Endodermal cell (in vitro differentiated cells): ENCODE data around the gene CCDC78. TPM values are rescaled to one million over a fixed set of nuclear protein-coding genes. Genes with fewer than 3 reads are reported as not detected.
A peak's percentile ranks its signal among the peaks of the same experiment; 100 is the strongest.

ENCODE experiments used
- DNase-seq: peaks from one replicate; pipeline ENCODE4 v3.0.0-alpha.2; 2017
- H3K27ac ChIP-seq: 2 replicates; pipeline ENCODE4 v1.5.1; 2013; ENCODE audit warnings: mild to moderate bottlenecking, low read depth, low read length, moderate library complexity
- H3K27me3 ChIP-seq: 2 replicates; pipeline ENCODE4 v1.6.1; 2013; ENCODE audit warnings: mild to moderate bottlenecking, low read length, moderate library complexity; ENCODE audit not compliant: insufficient read depth, control insufficient read depth, poor library complexity, severe bottlenecking
- H3K36me3 ChIP-seq: 2 replicates; pipeline ENCODE4 v1.7.0; 2013; ENCODE audit warnings: mild to moderate bottlenecking, low read length, moderate library complexity; ENCODE audit not compliant: control insufficient read depth, insufficient read depth
- H3K4me1 ChIP-seq: one replicate; pipeline ENCODE4 v1.7.0; 2013; ENCODE audit warnings: low read length; ENCODE audit not compliant: control insufficient read depth, insufficient read depth
- H3K4me3 ChIP-seq: 2 replicates; pipeline ENCODE4 v1.5.1; 2013; ENCODE audit warnings: mild to moderate bottlenecking, low read length, moderate library complexity
- H3K9ac ChIP-seq: 2 replicates; pipeline ENCODE4 v1.6.1; 2013; ENCODE audit warnings: mild to moderate bottlenecking, low read length, moderate library complexity; ENCODE audit not compliant: poor library complexity, severe bottlenecking; ENCODE audit errors: extremely low read depth
- H3K9me3 ChIP-seq: 2 replicates; pipeline ENCODE4 v1.6.1; 2013; ENCODE audit warnings: mild to moderate bottlenecking, low read length, moderate library complexity; ENCODE audit not compliant: control insufficient read depth
- H3K27ac Mint-ChIP-seq: 2 replicates; pipeline ENCODE4 v1.8.0; 2020; ENCODE audit warnings: mixed read lengths
- H3K27me3 Mint-ChIP-seq: 2 replicates; pipeline ENCODE4 v1.8.0; 2021; ENCODE audit warnings: mild to moderate bottlenecking, mixed read lengths; ENCODE audit not compliant: insufficient read depth
- H3K36me3 Mint-ChIP-seq: 2 replicates; pipeline ENCODE4 v1.8.0; 2020; ENCODE audit warnings: low read depth, mixed read lengths
- H3K4me1 Mint-ChIP-seq: 2 replicates; pipeline ENCODE4 v1.8.0; 2020; ENCODE audit warnings: mixed read lengths
- H3K4me3 Mint-ChIP-seq: 2 replicates; pipeline ENCODE4 v1.8.0; 2020; ENCODE audit warnings: mild to moderate bottlenecking, moderate library complexity, mixed read lengths
- H3K9me3 Mint-ChIP-seq: 2 replicates; pipeline ENCODE4 v1.8.0; 2020; ENCODE audit warnings: mild to moderate bottlenecking, mixed read lengths
- CTCF ChIP-seq: fragments of 200-600 bp; sonication (generic); conservative IDR thresholded peaks from 2 replicates; pipeline ENCODE4 v1.5.0; 2021; ENCODE audit warnings: antibody characterized with exemption, mild to moderate bottlenecking
- WGBS, 2 experiments: methylation state at CpG; one replicate each; pipeline versions ENCODE4 v1.1.5 to v1.1.7; 2013; ENCODE audit warnings: missing lambda C conversion rate in 2 of 2, mixed read lengths in 1 of 2; ENCODE audit not compliant: insufficient coverage in 1 of 2, insufficient read length in 1 of 2; 5-methylcytosine and 5-hydroxymethylcytosine counted together
- total RNA-seq, 2 donors: library from RNA; stranded (reverse); fragmentation: NEBNext Ultra II Directional in 1 of 2; extraction: Animal tissue kit (Norgen Biotek cat#: 25700) in 1 of 2; gene quantifications; 2 replicates in 1 of 2; 3 replicates in 1 of 2; pipeline ENCODE4 v1.2.1, GENCODE V29; 2021

CCDC78 gene
- total RNA-seq, 2 donors from 2014 or later, result 6.5 to 8.1 TPM

GRCh38 chr16:698911-699671, 27.2 kb downstream of the CCDC78 start:
- Mint-ChIP-seq H3K9me3 (no peaks in the 10 kb centered on the region), H3K27ac (no peak overlapping the region), H3K4me1 (no peaks in the 10 kb centered on the region), H3K36me3 (no peaks in the 10 kb centered on the region), H3K4me3 (no peak overlapping the region), H3K27me3 (peaks cover 94% of the 10 kb centered on the region)
- TF ChIP-seq CTCF, result no peak
- WGBS, 2 experiments, result 74 to 79% methylated on average over 12 to 19 of the region's 19 CpGs
- no peak overlapping the region for H3K27ac ChIP-seq
- H3K36me3 ChIP-seq, result no peaks in the 10 kb centered on the region
- no peak for DNase-seq
- no peak overlapping the region for H3K9ac ChIP-seq
- no peak overlapping the region for H3K4me3 ChIP-seq
- H3K27me3 ChIP-seq, result peaks cover 97% of the 10 kb centered on the region
- H3K9me3 ChIP-seq, result no peaks in the 10 kb centered on the region
- no peaks in the 10 kb centered on the region for H3K4me1 ChIP-seq

- Mint-ChIP-seq H3K4me3 (peak overlapping the region; percentile 43), H3K27me3 (peaks cover 94% of the 10 kb centered on the region), H3K9me3 (no peaks in the 10 kb centered on the region), H3K36me3 (no peaks in the 10 kb centered on the region), H3K27ac (no peak overlapping the region), H3K4me1 (no peaks in the 10 kb centered on the region)
- H3K4me3 ChIP-seq, result no peak overlapping the region
- H3K27ac ChIP-seq, result no peak overlapping the region
- H3K36me3 ChIP-seq, result no peaks in the 10 kb centered on the region
- peaks cover 96% of the 10 kb centered on the region for H3K27me3 ChIP-seq
- DNase-seq, result peak; percentile 81
- WGBS, 2 experiments, result 14 to 16% methylated on average over 66 to 71 of the region's 71 CpGs
- no peak overlapping the region for H3K9ac ChIP-seq
- no peaks in the 10 kb centered on the region for H3K4me1 ChIP-seq
- TF ChIP-seq CTCF, result no peak
- no peaks in the 10 kb centered on the region for H3K9me3 ChIP-seq
Observed at GRCh38 chr16:695355-696089, 30.7 kb downstream of the CCDC78 start.

GRCh38 chr16:694863-695354, 31.3 kb downstream of the CCDC78 start:
- Histone ChIP-seq H3K9ac (no peak overlapping the region), H3K4me1 (no peaks in the 10 kb centered on the region), H3K27ac (no peak overlapping the region), H3K9me3 (no peaks in the 10 kb centered on the region), H3K36me3 (no peaks in the 10 kb centered on the region), H3K4me3 (no peak overlapping the region), H3K27me3 (peaks cover 90% of the 10 kb centered on the region)
- H3K36me3 Mint-ChIP-seq, result no peaks in the 10 kb centered on the region
- H3K4me1 Mint-ChIP-seq, result no peaks in the 10 kb centered on the region
- DNase-seq, result no peak
- WGBS, 2 experiments, result 3% methylated on average over 12 to 37 of the region's 37 CpGs
- H3K9me3 Mint-ChIP-seq, result no peaks in the 10 kb centered on the region
- TF ChIP-seq CTCF, result no peak
- peaks cover 89% of the 10 kb centered on the region for H3K27me3 Mint-ChIP-seq
- no peak overlapping the region for H3K27ac Mint-ChIP-seq
- peak overlapping the region; percentile 43 for H3K4me3 Mint-ChIP-seq
